ENCODE data around the gene PAGE2B.
"Not testable (repeated sequence)": the region's sequence is repeated elsewhere in the genome, so short reads cannot be mapped to it uniquely, and the experiment has no call there.

The PAGE2B gene

GRCh38 chrX:55074851-55075467, at the start of gene PAGE2B:
TSS of gene PAGE2B (plus strand) at chrX:55075030. CDS start at chrX:55076042, 1,012 bp downstream.
- no peak for DNase-seq

- no peak for DNase-seq
Measured at GRCh38 chrX:55026143-55026542, 48.7 kb upstream of the PAGE2B start.

GRCh38 chrX:55026840-55027239, 48.0 kb upstream of the PAGE2B start:
- no peak for DNase-seq

- DNase-seq, result no peak
Measured at GRCh38 chrX:55028040-55028439, 46.8 kb upstream of the PAGE2B start.

- no peak for DNase-seq
Measured at GRCh38 chrX:55028611-55029010, 46.2 kb upstream of the PAGE2B start.

GRCh38 chrX:55029291-55029690, 45.5 kb upstream of the PAGE2B start:
- DNase-seq, result no peak

GRCh38 chrX:55030271-55031205, 44.3 kb upstream of the PAGE2B start, which contains the start of gene ALAS2:
TSS of gene ALAS2 (minus strand) at chrX:55030977. CDS start at chrX:55026000, 4,977 bp downstream.
- no peak for DNase-seq

- DNase-seq, result no peak
Measured at GRCh38 chrX:55033429-55033828, 41.4 kb upstream of the PAGE2B start.

GRCh38 chrX:55039471-55039870, 35.4 kb upstream of the PAGE2B start:
- no peak for DNase-seq

- DNase-seq, result no peak
Measured at GRCh38 chrX:55041514-55041913, 33.3 kb upstream of the PAGE2B start.

GRCh38 chrX:55050599-55050998, 24.2 kb upstream of the PAGE2B start:
- DNase-seq, result not testable (repeated sequence)

GRCh38 chrX:55056820-55057674, 17.8 kb upstream of the PAGE2B start:
- peak in 2 of 14 donors; percentile 1 to 39 for DNase-seq

GRCh38 chrX:55057675-55058249, 17.1 kb upstream of the PAGE2B start:
- peak in 5 of 14 donors; percentile 0 to 39 (median 2) for DNase-seq

- DNase-seq, result not testable (repeated sequence)
Measured at GRCh38 chrX:55067180-55067579, 7.7 kb upstream of the PAGE2B start.

GRCh38 chrX:55072286-55072685, 2.5 kb upstream of the PAGE2B start:
- no peak for DNase-seq

GRCh38 chrX:55088795-55089489, 14.1 kb downstream of the PAGE2B start, which contains the start of gene PAGE2:
TSS of gene PAGE2 (plus strand) at chrX:55089018. CDS start at chrX:55090021, 1,003 bp downstream.
- DNase-seq, result no peak

GRCh38 chrX:55098691-55099090, 23.9 kb downstream of the PAGE2B start:
- DNase-seq, result no peak

- DNase-seq, result no peak
Measured at GRCh38 chrX:55099162-55099561, 24.3 kb downstream of the PAGE2B start.

GRCh38 chrX:55102754-55103153, 27.9 kb downstream of the PAGE2B start:
- no peak for DNase-seq

GRCh38 chrX:55107262-55107661, 32.4 kb downstream of the PAGE2B start:
- no peak for DNase-seq

- no peak for DNase-seq
Measured at GRCh38 chrX:55107911-55108310, 33.1 kb downstream of the PAGE2B start.

Data from C1 segment of cervical spinal cord (tissue), 14 donors.